Right lobe of liver (tissue), 4 donors: ENCODE measurements around the gene CCZ1B.
"Not testable (repeated sequence)": the region's sequence is repeated elsewhere in the genome, so short reads cannot be mapped to it uniquely, and the experiment has no call there.

Source experiments
- POLR2A ChIP-seq: fragments of 450-650 bp; IDR thresholded peaks from one replicate; pipeline ENCODE4 v1.6.1; 2017; ENCODE audit warnings: antibody characterized with exemption, mild to moderate bottlenecking
- TF ChIP-seq, protein P1 (sequence below), 4 donors: fragments of 200-600 bp in 3 of 4; fragments of 450-650 bp in 1 of 4; IDR thresholded peaks; one replicate each; pipeline versions ENCODE4 v1.5.1 to v1.8.0; 2016 to 2022; ENCODE audit warnings: antibody characterized with exemption in 4 of 4, mild to moderate bottlenecking in 2 of 4
- donor health status: DM: no; HTN: no; CAD: no.
- donor health status: DM: no; HTN: no; CAD: no.
- donor health status: DM: no; HTN: yes; CAD: no.

DNA sequence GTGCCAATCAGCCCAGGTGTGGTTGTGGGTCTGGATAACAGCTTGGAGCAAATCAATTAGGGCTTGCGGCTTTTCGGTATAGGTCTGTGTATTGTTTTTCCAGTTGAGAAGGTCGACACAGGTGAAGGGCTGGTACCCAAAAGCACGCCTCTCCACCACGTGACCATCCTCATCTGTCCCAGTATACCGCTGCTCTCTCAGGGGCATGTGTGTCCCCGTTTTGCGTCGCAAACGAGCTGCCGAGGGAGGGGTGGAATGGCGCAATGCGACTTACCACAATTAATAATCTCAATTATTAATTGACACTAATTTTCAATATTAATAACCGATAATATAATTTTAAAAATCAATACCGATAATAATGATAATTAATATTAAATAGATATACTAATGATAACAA lies 48.9 kb upstream of the CCZ1B start:
- TF ChIP-seq, protein P1, sequence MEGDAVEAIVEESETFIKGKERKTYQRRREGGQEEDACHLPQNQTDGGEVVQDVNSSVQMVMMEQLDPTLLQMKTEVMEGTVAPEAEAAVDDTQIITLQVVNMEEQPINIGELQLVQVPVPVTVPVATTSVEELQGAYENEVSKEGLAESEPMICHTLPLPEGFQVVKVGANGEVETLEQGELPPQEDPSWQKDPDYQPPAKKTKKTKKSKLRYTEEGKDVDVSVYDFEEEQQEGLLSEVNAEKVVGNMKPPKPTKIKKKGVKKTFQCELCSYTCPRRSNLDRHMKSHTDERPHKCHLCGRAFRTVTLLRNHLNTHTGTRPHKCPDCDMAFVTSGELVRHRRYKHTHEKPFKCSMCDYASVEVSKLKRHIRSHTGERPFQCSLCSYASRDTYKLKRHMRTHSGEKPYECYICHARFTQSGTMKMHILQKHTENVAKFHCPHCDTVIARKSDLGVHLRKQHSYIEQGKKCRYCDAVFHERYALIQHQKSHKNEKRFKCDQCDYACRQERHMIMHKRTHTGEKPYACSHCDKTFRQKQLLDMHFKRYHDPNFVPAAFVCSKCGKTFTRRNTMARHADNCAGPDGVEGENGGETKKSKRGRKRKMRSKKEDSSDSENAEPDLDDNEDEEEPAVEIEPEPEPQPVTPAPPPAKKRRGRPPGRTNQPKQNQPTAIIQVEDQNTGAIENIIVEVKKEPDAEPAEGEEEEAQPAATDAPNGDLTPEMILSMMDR (IDR thresholded peaks at IDR 0.05), result not testable (repeated sequence)
- not testable (repeated sequence) for TF ChIP-seq POLR2A
